ENCODE results near the gene LAMB1.

DNA sequence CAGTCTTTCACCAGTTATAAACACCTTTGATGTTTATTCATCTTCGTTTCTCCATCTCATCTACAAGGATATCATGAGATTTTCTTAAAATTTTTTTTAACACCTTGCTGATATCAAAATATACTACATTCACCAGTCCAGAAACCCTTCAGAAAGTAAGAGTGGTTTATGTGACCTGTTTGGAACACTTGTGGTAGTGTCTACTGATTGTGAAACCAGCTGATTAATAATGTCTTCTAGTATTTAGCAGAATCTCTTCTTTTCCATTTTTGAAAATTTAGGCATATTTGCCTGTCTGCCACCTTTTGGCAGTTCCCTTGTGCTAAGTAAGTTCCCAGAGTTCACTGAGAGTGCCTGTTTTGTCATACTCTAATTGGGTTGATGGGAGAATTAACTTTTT lies 93.5 kb downstream of the LAMB1 start:
- TF ChIP-seq, protein P1, sequence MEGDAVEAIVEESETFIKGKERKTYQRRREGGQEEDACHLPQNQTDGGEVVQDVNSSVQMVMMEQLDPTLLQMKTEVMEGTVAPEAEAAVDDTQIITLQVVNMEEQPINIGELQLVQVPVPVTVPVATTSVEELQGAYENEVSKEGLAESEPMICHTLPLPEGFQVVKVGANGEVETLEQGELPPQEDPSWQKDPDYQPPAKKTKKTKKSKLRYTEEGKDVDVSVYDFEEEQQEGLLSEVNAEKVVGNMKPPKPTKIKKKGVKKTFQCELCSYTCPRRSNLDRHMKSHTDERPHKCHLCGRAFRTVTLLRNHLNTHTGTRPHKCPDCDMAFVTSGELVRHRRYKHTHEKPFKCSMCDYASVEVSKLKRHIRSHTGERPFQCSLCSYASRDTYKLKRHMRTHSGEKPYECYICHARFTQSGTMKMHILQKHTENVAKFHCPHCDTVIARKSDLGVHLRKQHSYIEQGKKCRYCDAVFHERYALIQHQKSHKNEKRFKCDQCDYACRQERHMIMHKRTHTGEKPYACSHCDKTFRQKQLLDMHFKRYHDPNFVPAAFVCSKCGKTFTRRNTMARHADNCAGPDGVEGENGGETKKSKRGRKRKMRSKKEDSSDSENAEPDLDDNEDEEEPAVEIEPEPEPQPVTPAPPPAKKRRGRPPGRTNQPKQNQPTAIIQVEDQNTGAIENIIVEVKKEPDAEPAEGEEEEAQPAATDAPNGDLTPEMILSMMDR (IDR thresholded peaks at IDR 0.05) = no peak
- TF ChIP-seq, protein P2, sequence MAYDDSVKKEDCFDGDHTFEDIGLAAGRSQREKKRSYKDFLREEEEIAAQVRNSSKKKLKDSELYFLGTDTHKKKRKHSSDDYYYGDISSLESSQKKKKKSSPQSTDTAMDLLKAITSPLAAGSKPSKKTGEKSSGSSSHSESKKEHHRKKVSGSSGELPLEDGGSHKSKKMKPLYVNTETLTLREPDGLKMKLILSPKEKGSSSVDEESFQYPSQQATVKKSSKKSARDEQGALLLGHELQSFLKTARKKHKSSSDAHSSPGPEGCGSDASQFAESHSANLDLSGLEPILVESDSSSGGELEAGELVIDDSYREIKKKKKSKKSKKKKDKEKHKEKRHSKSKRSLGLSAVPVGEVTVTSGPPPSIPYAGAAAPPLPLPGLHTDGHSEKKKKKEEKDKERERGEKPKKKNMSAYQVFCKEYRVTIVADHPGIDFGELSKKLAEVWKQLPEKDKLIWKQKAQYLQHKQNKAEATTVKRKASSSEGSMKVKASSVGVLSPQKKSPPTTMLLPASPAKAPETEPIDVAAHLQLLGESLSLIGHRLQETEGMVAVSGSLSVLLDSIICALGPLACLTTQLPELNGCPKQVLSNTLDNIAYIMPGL (CRISPR knock-in tag; IDR thresholded peaks at IDR 0.05) = no peak
- no peak for TF ChIP-seq JAZF1 (CRISPR knock-in tag; IDR thresholded peaks at IDR 0.05)
- TF ChIP-seq, protein P3, sequence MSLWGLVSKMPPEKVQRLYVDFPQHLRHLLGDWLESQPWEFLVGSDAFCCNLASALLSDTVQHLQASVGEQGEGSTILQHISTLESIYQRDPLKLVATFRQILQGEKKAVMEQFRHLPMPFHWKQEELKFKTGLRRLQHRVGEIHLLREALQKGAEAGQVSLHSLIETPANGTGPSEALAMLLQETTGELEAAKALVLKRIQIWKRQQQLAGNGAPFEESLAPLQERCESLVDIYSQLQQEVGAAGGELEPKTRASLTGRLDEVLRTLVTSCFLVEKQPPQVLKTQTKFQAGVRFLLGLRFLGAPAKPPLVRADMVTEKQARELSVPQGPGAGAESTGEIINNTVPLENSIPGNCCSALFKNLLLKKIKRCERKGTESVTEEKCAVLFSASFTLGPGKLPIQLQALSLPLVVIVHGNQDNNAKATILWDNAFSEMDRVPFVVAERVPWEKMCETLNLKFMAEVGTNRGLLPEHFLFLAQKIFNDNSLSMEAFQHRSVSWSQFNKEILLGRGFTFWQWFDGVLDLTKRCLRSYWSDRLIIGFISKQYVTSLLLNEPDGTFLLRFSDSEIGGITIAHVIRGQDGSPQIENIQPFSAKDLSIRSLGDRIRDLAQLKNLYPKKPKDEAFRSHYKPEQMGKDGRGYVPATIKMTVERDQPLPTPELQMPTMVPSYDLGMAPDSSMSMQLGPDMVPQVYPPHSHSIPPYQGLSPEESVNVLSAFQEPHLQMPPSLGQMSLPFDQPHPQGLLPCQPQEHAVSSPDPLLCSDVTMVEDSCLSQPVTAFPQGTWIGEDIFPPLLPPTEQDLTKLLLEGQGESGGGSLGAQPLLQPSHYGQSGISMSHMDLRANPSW (CRISPR knock-in tag; conservative IDR thresholded peaks at IDR 0.05; ENCODE audit: low read depth) = no peak
- no peak for TF ChIP-seq RELA (CRISPR knock-in tag; IDR thresholded peaks at IDR 0.05; ENCODE audit: borderline replicate concordance)
- TF ChIP-seq TP53 (CRISPR knock-in tag; IDR thresholded peaks at IDR 0.05) = no peak
- no peak for TF ChIP-seq CREM (CRISPR knock-in tag; IDR thresholded peaks at IDR 0.05)
- no peak for TF ChIP-seq EMX1 (CRISPR knock-in tag; IDR thresholded peaks at IDR 0.05)
- TF ChIP-seq TEAD1 (CRISPR knock-in tag; IDR thresholded peaks at IDR 0.05) = no peak
